Adipose tissue (tissue), 3 donors: ENCODE data around the gene TMIE. TPM values are rescaled to one million over a fixed set of nuclear protein-coding genes. Genes with fewer than 3 reads are reported as not detected.

Experiments used
- H3K27ac ChIP-seq: one replicate; pipeline ENCODE4 v1.5.1; 2013; ENCODE audit warnings: low read depth, low read length
- WGBS, 3 donors: extraction: QIAGEN DNeasy Blood & Tissue Kit; methylation state at CpG; one replicate each; pipeline ENCODE4 v1.1.7; 2013; 5-methylcytosine and 5-hydroxymethylcytosine counted together
- polyA plus RNA-seq, 3 donors: library from polyadenylated mRNA; stranded (reverse); fragments of 200-250 nt; gene quantifications; one replicate each; pipeline ENCODE4 v1.2.3, GENCODE V29; 2013
- donor health status: healthy with polysubstance abuse.
- donor health status: Bipolar disorder and iron deficiency.
- donor health status: healthy.

TMIE gene
- polyA plus RNA-seq, 3 donors = 0.14 to 0.34 (median 0.33) TPM

GRCh38 chr3:46667657-46668056 lies 33.5 kb upstream of the TMIE start:
- H3K27ac ChIP-seq = no peak overlapping the region
- 89 to 92% (median 92%) methylated on average over 9 of the region's 9 CpGs for WGBS, 3 donors

GRCh38 chr3:46668116-46668515 lies 33.1 kb upstream of the TMIE start:
- WGBS, 3 donors = 66 to 71% (median 71%) methylated on average over 8 of the region's 8 CpGs
- H3K27ac ChIP-seq = no peak overlapping the region

- no peak overlapping the region for H3K27ac ChIP-seq
- WGBS, 3 donors = 75 to 88% (median 85%) methylated on average over 2 of the region's 2 CpGs
Observed at GRCh38 chr3:46668591-46668990, 32.6 kb upstream of the TMIE start.

- 76 to 79% (median 78%) methylated on average over 9 of the region's 9 CpGs for WGBS, 3 donors
- H3K27ac ChIP-seq = no peak overlapping the region
Observed at GRCh38 chr3:46669191-46669999, 31.8 kb upstream of the TMIE start.

DNA sequence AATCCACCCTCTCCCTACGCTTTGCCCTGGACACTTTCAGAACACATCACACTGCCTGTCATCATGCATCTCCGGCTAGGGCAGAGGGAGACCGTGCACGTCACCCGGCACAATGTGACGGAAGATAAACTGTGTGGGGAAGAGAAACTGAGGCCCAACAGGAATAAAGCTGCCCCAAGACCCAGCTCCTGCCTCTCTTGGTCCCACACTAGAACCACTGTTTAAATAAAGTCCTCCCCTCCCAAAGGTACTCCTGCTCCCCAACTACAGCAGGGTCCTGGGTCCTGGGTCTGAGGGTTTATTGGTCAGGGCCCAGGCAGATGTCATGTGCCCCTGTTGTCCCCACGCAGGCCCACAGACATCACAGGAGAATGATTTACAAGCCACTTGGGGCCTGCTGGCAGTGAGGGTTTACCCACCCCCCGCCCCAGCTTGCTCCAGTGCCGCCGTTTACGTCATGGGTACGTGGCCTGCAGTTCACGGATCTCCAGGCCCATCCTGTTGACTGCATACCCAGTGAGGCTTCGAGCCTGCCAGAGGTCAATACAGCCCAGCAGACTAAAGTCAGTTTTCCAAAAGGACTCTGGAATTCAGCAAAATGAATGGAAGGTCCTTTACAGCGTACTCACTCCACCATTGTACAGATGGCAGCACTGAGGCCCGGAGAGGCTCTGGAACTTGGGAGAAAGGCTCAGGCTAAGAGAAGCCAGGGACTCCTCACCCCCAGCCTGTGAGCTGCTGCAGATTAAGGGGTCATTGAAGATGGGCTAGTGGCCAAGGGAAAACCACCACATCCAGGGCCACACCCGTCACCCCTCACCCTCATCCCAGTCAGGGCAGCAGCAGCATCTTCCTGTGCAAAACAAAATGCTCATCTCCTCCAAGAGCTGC lies 30.9 kb upstream of the TMIE start:
- no peak overlapping the region for H3K27ac ChIP-seq
- WGBS, 3 donors = 81 to 91% (median 87%) methylated on average over 17 of the region's 17 CpGs

- 94 to 98% (median 97%) methylated on average over 4 of the region's 4 CpGs for WGBS, 3 donors
- H3K27ac ChIP-seq = no peak overlapping the region
Observed at GRCh38 chr3:46670891-46671427, 30.2 kb upstream of the TMIE start.

DNA sequence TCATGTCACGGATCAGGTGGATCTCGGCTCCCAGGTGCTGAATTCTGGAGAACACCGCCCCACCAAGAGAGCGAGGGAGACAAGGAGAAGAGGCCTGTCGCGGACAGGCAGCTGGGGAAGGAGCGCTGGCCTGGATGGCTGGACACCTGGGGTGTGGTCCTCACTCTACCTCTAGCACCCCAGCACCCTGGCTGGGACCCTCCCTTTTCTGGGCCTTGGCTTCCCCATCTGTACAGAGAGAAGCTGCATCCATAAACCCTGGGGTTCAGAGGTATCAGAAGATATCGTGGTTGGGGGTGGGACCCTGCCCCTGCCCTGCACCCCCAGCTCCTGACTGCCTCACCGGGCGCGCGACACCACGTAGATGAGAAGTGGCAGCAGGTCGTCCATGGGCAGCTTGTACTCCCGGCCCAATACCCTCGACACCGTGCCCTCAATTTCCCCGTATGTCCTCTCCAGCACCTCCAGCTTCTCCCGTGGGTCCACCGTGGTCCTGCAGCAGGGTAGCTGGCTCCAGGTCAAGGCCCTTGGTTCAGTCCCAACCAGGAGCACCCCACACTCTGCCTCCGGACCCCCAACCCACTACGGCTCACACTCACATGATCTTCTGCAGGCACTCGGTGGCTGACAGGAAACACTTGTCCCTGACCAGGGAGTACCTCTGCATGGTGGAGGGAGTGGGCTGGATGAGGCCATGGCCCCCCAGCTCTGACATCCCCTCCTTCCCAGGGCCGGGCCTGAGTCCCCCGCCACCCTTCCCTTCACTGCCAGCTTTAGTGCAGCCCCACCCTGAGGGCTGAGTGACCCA lies 29.4 kb upstream of the TMIE start:
- WGBS, 3 donors = 92 to 96% (median 95%) methylated on average over 23 to 25 of the region's 25 CpGs

DNA sequence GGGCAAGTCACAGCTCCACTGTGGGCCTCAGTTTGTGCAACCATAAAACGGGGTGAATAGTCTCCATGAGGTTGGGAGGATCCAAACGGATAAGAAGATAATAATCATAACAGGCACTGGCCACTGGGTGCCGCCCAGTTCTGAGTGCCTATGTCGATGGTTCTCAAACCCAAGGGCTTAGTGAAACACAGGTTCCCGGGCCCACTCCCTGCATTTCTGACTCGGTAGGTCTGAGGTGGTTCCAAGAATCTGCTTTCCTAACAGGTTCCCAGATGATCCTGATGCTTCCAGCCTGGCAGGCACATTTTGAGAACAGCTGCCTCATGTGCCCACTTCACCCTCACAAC lies 28.9 kb upstream of the TMIE start:
- 88 to 94% (median 91%) methylated on average over 6 of the region's 6 CpGs for WGBS, 3 donors
- H3K27ac ChIP-seq = no peak overlapping the region

More for the DNA sequence above, 29.4 kb upstream of the TMIE start:
- no peak overlapping the region for H3K27ac ChIP-seq

DNA sequence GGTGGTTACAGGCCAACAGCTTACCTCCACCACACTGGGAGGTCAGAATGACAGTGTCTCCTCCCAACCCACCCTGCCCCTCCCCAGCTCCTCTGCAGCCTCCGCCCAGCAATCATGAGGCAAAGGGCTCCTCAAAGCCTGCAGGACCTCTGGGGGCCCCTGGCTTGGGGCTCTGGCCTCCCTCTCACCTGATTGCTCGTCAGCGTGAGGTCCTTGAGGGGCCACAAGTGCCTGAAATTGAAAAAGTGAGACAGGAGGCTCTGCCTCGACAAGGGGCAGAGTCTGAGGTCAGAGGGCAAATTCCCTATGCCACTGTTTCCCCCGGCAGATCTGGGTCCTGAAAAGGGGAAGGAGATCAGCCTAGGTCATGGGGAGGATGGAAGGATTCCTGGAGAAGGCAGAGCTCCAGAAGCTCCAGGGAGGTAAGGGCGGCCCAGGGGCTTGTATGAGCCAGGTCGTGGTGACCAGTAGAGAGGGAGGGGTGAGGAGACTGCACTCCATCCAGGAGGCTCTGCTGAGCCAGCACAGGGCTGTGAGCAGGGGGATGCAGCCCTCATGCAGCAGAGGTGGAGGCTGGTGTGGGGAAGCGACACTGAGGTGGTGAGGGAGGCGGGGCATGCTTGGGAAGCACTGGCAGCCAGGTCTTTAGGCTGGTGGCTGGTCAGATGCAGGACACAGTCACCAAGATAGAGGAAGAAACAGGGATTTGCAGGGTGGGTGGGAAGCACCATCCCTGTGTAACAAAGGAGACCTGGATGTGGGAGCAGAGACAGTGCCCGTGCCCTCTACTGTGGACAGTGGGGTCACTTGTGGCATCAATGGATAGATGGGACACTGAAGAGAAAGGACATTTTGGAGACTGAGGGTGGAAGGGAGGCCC lies 27.8 kb upstream of the TMIE start:
- WGBS, 3 donors = 89 to 90% (median 90%) methylated on average over 10 of the region's 10 CpGs
- no peak overlapping the region for H3K27ac ChIP-seq

GRCh38 chr3:46674031-46674845 lies 27.0 kb upstream of the TMIE start:
- H3K27ac ChIP-seq = no peak overlapping the region
- 92 to 97% (median 92%) methylated on average over 12 of the region's 12 CpGs for WGBS, 3 donors

DNA sequence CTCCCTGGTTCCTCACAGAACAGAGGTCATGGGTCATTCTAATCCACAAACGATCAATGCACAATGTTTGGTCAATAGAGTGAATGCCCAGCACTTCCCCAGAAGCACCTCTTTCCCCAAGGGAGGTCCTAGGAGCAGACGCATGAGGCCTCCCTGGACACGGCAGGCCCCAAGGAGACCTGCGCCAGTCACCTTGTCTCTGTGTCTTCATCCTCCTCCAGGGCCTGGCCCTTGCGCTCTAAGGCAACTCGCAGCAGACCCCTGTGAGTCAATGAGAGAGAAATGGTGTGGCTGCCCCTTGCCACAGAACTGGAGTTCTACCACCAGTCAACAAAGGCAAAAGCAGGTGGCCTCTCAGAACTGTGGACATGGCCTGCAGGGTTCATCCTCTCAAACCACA lies 25.8 kb upstream of the TMIE start:
- no peak overlapping the region for H3K27ac ChIP-seq
- 88 to 97% (median 93%) methylated on average over 6 of the region's 6 CpGs for WGBS, 3 donors

DNA sequence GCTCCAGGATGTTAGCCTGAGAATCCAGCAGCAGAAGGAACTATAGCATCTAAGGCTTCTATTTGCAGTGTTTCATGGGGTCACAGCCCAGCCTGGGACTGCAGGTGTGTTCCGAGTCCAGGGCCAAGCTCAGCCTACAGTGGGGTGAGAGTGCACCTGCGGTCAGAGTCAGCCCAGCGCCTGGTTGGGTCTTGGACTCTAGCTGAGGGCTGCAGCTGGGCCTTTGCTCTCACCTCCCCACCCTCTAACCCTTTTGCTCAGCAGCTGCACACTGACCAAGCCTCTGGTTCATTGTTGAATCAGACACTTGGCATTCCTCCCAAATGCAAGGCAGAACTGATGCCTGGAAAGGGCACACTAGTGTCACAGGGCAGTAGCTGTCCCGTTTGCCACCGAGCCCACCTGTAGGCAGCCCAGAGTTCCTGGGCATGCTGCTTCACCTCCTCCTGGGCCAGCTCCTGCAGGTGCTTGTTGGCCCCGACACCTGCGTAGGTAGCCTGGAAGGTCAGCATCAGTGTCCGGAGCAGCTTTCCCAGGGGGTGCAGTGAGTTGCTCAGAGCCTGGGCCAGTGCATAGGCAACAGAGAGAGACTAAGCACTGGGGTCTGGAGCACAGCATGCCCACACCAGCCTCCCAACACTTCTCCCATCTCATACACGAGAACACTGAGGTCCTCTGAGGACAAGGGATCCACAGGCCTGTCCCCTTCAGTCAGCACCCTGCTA lies 25.2 kb upstream of the TMIE start:
- 81 to 87% (median 86%) methylated on average over 9 of the region's 9 CpGs for WGBS, 3 donors
- no peak overlapping the region for H3K27ac ChIP-seq

- WGBS, 3 donors = 81 to 86% (median 81%) methylated on average over 16 of the region's 16 CpGs
- no peak overlapping the region for H3K27ac ChIP-seq
Observed at GRCh38 chr3:46676601-46677410, 24.4 kb upstream of the TMIE start.

DNA sequence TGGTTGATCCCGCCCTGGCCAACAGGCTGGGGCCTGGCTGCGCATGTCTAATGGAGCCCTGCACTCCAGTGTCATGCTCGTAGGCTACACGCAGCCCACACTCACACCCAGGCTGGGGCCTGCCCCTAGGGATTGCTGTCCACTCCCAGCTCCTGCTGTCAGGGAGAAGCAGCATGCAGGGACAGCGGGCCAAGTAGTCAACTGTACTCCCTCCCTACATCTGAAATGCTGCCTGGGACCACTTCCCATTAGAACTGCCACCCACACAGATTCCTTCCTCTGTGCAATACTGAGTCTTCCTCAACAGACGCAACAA lies 23.8 kb upstream of the TMIE start:
- WGBS, 3 donors = 39 to 81% (median 49%) methylated on average over 6 of the region's 6 CpGs
- no peak overlapping the region for H3K27ac ChIP-seq

DNA sequence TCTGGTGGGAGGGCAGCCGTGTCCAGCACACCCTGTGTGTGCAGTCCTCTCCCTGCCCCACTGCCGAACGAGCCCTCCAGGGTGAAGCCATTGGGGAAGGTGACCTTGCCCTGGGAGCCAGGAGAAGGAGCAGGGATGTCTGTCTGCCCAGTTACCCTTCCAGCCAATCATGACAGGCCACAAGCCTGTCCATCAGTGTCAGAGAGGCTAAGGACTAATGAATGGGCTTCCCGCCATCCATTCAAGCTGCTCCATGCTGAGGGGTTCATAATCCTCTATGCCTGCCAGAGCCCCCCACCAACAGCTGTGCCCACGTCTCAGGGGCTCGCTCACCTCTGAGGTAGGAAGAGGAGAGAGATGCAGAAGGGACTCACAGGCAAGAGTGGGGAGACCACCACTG lies 22.9 kb upstream of the TMIE start:
- WGBS, 3 donors = 96 to 98% (median 97%) methylated on average over 6 of the region's 6 CpGs
- no peak overlapping the region for H3K27ac ChIP-seq

DNA sequence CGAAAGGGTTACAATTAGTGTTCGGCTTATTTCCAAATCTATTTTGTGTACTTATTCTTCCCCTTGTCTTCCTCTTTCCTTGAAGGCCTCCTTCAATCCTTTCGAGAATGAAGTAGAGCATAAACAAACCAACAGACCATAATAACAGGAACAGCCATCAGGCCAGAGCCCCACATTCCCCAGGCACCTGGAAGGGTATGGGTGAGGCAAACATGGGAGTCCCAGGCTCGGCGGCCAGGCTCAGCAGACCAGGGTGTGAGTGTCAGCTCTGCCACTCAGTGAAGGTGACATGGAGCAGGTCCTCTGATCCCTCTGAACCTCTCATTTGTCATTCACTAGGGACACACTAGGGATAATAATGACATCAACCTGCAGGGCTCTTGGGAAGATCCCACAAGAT lies 21.5 kb upstream of the TMIE start:
- no peak overlapping the region for H3K27ac ChIP-seq
- WGBS, 3 donors = 82 to 88% (median 85%) methylated on average over 5 of the region's 5 CpGs
